Activated T-helper 2 cell treated with anti-CD3 and anti-CD28 coated beads, Interferon-gamma antibody, Interleukin-2, Interleukin-4, amounts not matched to agents 10 μg/mL and 5 μg/mL and 100 μg/mL, durations not matched to agents 14 hours and 24 hours and 36 hours (primary cell): ENCODE measurements around the gene PGAP1. TPM values are rescaled to one million over a fixed set of nuclear protein-coding genes. Genes with fewer than 3 reads are reported as not detected.

Source experiments
- DNase-seq: peaks from one replicate; pipeline ENCODE4 v3.0.0; 2021; ENCODE audit warnings: low spot score
- H3K27ac Mint-ChIP-seq: one replicate; pipeline ENCODE4 v1.8.0; 2021; ENCODE audit warnings: mixed read lengths
- H3K27me3 Mint-ChIP-seq: one replicate; pipeline ENCODE4 v1.8.0; 2021; ENCODE audit warnings: low read depth, mixed read lengths
- H3K36me3 Mint-ChIP-seq: one replicate; pipeline ENCODE4 v1.8.0; 2021; ENCODE audit warnings: low read depth, mixed read lengths
- H3K4me1 Mint-ChIP-seq: one replicate; pipeline ENCODE4 v1.8.0; 2021; ENCODE audit warnings: low read depth, mixed read lengths
- H3K4me3 Mint-ChIP-seq: one replicate; pipeline ENCODE4 v1.8.0; 2021; ENCODE audit warnings: low read depth, mild to moderate bottlenecking, moderate library complexity, mixed read lengths
- H3K9me3 Mint-ChIP-seq: one replicate; pipeline ENCODE4 v1.8.0; 2021; ENCODE audit warnings: mixed read lengths
- intact Hi-C: fragments of 100-400 bp; cut with micrococcal nuclease; formaldehyde crosslinking; loops from one replicate; pipeline ENCODE4 v1.15.1; 2023
- total RNA-seq: library from RNA; stranded (reverse); gene quantifications from 2 replicates; pipeline ENCODE4 v1.2.3, GENCODE V29; 2022

The PGAP1 gene, protein sequence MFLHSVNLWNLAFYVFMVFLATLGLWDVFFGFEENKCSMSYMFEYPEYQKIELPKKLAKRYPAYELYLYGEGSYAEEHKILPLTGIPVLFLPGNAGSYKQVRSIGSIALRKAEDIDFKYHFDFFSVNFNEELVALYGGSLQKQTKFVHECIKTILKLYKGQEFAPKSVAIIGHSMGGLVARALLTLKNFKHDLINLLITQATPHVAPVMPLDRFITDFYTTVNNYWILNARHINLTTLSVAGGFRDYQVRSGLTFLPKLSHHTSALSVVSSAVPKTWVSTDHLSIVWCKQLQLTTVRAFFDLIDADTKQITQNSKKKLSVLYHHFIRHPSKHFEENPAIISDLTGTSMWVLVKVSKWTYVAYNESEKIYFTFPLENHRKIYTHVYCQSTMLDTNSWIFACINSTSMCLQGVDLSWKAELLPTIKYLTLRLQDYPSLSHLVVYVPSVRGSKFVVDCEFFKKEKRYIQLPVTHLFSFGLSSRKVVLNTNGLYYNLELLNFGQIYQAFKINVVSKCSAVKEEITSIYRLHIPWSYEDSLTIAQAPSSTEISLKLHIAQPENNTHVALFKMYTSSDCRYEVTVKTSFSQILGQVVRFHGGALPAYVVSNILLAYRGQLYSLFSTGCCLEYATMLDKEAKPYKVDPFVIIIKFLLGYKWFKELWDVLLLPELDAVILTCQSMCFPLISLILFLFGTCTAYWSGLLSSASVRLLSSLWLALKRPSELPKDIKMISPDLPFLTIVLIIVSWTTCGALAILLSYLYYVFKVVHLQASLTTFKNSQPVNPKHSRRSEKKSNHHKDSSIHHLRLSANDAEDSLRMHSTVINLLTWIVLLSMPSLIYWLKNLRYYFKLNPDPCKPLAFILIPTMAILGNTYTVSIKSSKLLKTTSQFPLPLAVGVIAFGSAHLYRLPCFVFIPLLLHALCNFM
- total RNA-seq = 31.2 and 31.4 TPM in 2 replicates

DNA sequence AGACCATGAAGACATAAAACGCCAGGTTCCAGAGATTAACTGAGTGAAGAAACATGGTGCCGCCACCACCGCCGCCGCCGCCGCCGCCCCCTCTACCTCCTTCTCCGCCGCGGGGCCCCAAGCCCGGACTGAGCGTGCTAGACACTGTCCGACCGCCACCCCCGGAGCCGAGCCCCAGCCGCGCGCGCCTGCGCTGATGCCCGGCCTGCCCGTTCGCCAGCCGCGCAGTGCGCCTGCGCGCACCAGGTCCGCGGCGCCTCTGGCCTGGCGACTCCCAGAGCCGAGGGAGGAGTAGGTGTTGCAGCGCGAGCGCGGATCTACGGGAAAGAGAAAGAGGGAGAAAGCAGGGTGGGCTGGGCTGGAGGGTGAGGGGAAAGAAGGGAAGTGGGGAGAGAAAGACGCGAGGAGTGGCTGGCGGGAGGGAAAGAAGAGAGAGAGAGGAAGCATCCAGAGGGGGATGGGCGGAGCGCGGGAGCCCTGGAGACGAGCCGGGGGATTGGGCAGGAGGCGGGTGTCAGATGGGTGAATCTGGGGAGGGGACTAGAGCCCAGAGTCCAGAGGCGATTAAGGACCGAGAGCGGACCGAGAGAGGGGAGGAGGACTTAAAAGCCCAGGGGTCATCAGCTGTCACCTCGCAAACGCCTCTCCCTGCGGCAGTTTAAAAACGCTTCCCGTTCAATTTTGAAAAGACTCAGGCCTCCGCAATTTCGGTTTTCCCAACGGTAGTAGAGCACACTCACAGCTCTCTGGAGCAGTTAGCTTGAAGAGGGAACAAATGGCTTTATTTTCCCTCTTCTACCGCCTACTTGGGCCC is at the start of gene PGAP1:
Gene PGAP1, minus strand, starts transcription at position 146 of the 814 bp plus-strand sequence. Its CDS starts 91 bp downstream, at position 55.
- Mint-ChIP-seq H3K27me3 (no peaks in the 10 kb centered on the region), H3K36me3 (peaks cover 14% of the 10 kb centered on the region), H3K4me1 (peaks cover 35% of the 10 kb centered on the region), H3K27ac (peak within 1 kb of the TSS; percentile 99), H3K9me3 (no peaks in the 10 kb centered on the region), H3K4me3 (peak within 1 kb of the TSS; percentile 100)
- DNase-seq = peak; percentile 84
- intact Hi-C loops = loop anchor here (1.0 to 10.0 kb wide), 9 partner anchors 10 to 1392 kb away; partner anchors contain the start of gene SF3B1

DNA sequence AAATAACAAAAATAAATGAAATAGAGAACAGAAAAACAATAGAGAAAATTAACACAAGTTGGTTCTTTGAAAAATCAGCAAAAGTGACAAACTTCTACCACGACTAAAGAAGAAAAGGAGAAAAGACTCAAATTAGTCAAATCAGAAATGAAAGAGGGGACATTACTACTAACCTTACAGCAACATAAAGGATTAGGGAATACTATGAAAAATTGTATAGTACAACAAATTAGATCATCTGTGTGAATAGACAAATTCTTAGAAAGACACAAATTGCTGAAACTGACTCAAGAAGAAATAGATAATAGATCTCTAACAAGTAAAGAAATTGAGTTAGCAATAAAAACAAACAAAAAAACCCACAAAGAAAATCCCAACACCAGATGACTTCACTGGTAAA is 48.5 kb upstream of the PGAP1 start:
- intact Hi-C loops = loop anchor here (1.0 kb wide), 3 partner anchors 13 to 48 kb away; no protein-coding TSS in a partner anchor
- peaks cover 16% of the 10 kb centered on the region for H3K9me3 Mint-ChIP-seq
- H3K27ac Mint-ChIP-seq = peak overlapping the region; percentile 10

DNA sequence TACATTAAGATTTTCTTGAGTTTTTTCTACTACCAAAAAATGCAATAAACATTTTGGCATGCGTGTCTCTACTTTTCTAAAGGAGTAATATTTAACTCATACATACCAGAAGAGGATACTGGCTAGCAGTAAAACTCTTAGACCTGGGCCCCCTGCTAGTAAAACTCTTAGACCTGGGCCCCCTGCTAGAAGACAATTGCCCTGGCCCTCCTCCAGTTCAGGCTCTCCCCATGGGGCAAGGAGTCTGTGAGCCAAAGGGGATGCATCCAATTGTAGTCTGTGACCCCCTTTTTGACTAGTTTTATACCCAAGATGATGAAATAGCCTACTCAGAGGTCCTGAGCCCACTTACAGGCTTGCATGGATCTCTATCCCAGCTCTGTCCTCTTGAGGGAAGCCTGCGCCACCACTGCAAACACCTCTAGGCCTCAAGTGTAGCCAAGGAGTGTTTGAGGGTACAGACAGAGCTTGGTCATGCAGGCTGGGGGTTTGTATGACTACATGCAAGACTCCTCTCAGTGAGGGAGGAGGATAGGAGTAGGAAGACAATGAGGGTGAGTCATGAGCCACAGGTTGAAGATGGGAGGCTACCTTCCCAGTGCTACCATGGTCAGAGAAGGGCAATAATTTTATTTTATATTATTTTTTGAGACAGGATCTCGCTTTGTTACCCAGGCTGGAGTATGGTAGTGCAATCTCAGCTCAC is 45.2 kb upstream of the PGAP1 start:
- no peak for DNase-seq
- peak overlapping the region; percentile 49 for H3K27ac Mint-ChIP-seq
- H3K4me1 Mint-ChIP-seq = peaks cover 34% of the 10 kb centered on the region
- peaks cover 7% of the 10 kb centered on the region for H3K9me3 Mint-ChIP-seq
- no peaks in the 10 kb centered on the region for H3K27me3 Mint-ChIP-seq
- H3K4me3 Mint-ChIP-seq = no peak overlapping the region
- intact Hi-C loops = no loop called here
- peaks cover 10% of the 10 kb centered on the region for H3K36me3 Mint-ChIP-seq

More for the DNA sequence above, 48.5 kb upstream of the PGAP1 start:
- DNase-seq = no peak
- Mint-ChIP-seq H3K4me1 (peaks cover 26% of the 10 kb centered on the region), H3K36me3 (peaks cover 11% of the 10 kb centered on the region), H3K27me3 (no peaks in the 10 kb centered on the region), H3K4me3 (no peak overlapping the region)

DNA sequence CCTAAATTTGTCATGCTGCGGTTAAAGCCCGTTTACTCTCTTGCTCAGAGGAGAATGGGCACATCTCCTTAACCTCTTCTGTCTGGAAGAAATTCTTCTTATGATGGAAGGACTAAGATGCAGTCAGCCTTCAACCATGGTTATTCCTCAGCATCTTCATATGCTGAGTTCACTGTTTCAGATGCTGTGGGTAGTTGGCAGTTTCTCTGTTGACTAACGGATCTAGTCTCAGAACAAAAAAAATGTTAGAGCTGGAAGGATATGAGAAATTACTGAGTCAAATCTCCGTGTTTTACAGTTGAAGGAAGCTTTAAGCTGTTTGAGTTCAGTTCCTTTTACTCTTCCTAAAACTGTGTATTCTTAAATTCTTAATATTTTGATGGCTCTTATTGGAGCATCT is 43.6 kb upstream of the PGAP1 start:
- H3K9me3 Mint-ChIP-seq = peaks cover 5% of the 10 kb centered on the region
- intact Hi-C loops = no loop called here
- H3K4me1 Mint-ChIP-seq = peaks cover 30% of the 10 kb centered on the region
- no peak for DNase-seq
- H3K27me3 Mint-ChIP-seq = no peaks in the 10 kb centered on the region
- no peak overlapping the region for H3K4me3 Mint-ChIP-seq
- peaks cover 4% of the 10 kb centered on the region for H3K36me3 Mint-ChIP-seq
- peak overlapping the region; percentile 26 for H3K27ac Mint-ChIP-seq

DNA sequence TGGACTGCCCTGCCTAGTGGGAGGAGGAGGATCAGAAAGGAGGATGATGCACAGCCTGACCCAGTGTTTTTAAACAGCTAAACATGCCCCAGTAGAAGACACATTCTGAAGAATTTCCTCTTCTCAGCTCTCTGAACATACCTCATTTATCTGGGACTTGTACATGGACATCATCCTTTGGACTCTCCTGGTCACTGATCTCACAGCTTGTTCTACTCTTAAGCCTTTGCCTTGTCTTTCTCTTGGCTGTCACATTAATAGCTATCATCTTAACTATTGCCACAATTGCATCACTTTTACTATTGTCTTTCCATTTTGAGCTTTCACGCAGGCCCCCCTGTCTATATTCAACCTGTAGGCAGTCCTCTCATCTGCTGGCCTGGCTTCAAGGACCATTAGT is 42.0 kb upstream of the PGAP1 start:
- Mint-ChIP-seq H3K27ac (no peak overlapping the region), H3K27me3 (no peaks in the 10 kb centered on the region), H3K4me1 (peaks cover 26% of the 10 kb centered on the region), H3K4me3 (no peak overlapping the region), H3K9me3 (peaks cover 5% of the 10 kb centered on the region), H3K36me3 (peaks cover 4% of the 10 kb centered on the region)
- no peak for DNase-seq
- intact Hi-C loops = no loop called here

DNA sequence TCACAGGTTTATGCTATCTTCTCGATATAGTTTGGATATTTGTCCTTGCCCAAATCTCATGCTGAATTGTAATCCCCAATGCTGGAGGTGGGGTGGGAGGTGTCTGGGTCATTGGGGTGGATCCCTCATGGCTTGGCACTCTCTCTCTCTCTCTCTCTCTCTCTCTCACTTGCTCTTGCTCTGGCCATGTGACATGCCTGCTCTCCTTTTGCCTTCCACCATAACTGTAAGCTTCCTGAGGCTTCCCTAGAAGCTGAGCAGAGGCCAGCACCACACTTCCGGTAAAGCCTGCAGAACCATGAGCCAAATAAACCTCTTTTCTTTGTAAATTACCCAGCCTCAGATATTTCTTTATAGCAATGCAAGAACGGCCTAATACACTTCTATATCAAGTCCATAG is 41.3 kb upstream of the PGAP1 start:
- intact Hi-C loops = no loop called here
- Mint-ChIP-seq H3K4me1 (peaks cover 30% of the 10 kb centered on the region), H3K27me3 (no peaks in the 10 kb centered on the region), H3K9me3 (peaks cover 8% of the 10 kb centered on the region), H3K36me3 (peaks cover 8% of the 10 kb centered on the region), H3K27ac (no peak overlapping the region), H3K4me3 (no peak overlapping the region)
- DNase-seq = no peak

DNA sequence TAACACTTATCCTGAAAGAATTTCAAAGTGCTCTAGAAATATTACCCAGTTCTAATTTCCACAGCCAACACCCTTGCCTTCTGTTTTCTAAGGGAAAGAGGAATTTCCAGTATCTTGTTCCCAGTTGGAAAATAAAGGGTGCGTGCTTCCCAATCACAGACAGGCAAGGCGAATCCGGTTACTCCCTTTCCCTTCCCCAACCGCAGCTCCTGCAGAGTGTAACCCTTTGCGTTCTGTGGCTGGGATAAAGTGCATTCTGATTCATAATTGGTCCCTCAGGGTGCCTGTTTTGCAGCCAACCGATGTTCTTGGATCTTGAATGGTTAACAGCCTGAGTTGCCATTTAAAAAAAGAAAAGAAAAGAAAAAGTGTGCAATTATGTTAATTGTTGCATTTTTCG is 40.6 kb upstream of the PGAP1 start:
- DNase-seq = no peak
- intact Hi-C loops = no loop called here
- Mint-ChIP-seq H3K4me3 (no peak overlapping the region), H3K9me3 (peaks cover 13% of the 10 kb centered on the region), H3K4me1 (peaks cover 36% of the 10 kb centered on the region), H3K36me3 (peaks cover 8% of the 10 kb centered on the region), H3K27me3 (no peaks in the 10 kb centered on the region), H3K27ac (no peak overlapping the region)

DNA sequence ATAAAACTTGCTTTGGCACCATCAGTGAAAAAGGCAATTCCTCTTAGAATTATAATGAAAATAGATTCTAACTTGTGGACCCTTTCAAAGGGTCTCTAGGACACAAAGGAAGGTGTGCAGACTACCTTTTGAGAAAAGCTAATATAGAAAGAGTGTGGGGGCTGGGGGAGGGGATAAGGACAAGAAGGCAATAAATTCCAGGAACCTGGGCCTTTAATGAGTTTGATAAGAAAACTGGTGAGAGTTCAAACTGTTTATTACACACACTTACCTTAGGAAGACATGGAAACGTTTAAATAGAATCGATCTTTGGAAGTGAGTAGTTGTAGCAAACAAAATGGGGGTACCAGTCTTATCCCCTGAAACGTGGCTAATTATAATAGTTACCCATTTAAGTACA is 39.6 kb upstream of the PGAP1 start:
- Mint-ChIP-seq H3K27ac (no peak overlapping the region), H3K36me3 (peaks cover 11% of the 10 kb centered on the region), H3K9me3 (peaks cover 13% of the 10 kb centered on the region), H3K27me3 (no peaks in the 10 kb centered on the region), H3K4me3 (no peak overlapping the region), H3K4me1 (peaks cover 41% of the 10 kb centered on the region)
- DNase-seq = no peak
- intact Hi-C loops = no loop called here

DNA sequence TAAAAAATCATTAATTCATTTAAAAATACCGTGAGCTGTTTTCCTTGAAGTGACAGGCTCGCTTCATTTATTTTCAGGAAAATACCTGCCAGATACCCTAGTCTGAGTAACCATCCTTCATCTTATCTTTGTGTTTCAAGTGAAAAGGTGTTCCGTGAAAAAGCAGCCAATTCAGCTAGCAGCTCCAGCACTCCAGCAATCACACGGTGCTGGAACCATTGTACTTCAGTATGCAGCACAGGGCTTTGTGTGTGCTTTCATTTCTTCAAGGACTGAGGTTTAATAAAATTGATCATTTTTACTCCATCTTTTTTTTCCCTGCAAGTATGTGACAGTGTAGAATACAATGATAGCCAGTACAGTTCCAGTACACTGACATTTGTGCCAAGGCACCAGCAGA is 39.1 kb upstream of the PGAP1 start:
- Mint-ChIP-seq H3K4me3 (no peak overlapping the region), H3K36me3 (peaks cover 11% of the 10 kb centered on the region), H3K27me3 (no peaks in the 10 kb centered on the region), H3K9me3 (peaks cover 13% of the 10 kb centered on the region), H3K4me1 (peaks cover 42% of the 10 kb centered on the region), H3K27ac (no peak overlapping the region)
- no peak for DNase-seq
- intact Hi-C loops = no loop called here

DNA sequence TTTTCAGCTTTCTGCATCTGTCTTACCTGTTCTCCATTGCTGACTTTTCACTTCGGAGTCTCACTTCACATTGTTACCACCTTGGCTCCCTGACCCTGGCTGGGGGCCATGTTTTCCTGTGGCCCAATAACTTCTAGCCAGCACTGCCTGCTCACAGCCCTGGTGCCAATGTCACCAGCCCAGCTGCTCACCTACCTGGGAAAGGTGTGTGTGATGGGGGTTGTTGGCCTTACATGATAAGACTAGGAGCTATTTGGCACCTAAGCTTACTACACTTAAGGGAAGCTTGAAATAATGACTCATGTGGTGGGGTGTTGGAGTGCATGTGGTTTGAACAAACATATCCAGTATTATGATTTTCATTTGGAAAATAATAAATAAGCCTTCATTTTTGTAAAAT is 37.5 kb upstream of the PGAP1 start:
- H3K27me3 Mint-ChIP-seq = no peaks in the 10 kb centered on the region
- H3K36me3 Mint-ChIP-seq = peaks cover 15% of the 10 kb centered on the region
- H3K4me3 Mint-ChIP-seq = no peak overlapping the region
- H3K9me3 Mint-ChIP-seq = peaks cover 17% of the 10 kb centered on the region
- no peak for DNase-seq
- H3K4me1 Mint-ChIP-seq = peaks cover 30% of the 10 kb centered on the region
- no peak overlapping the region for H3K27ac Mint-ChIP-seq
- intact Hi-C loops = no loop called here

DNA sequence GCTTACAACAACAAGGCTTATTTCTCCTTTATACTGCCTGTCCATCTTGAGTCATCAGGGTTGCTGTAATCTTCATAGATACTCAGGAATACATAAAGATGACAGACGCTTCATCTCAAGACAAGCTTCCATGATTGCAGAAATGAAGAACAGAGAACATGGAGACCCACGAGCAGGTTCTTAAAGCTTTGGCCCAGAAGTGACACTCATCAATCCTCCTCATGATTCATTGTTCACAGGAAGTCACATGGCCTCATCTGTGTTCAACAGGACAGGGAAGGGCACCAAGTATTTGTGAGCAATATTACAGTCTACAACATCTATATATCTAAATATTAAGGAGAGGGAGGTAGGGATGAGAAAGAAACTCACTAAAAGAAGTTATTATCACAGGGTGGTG is 36.5 kb upstream of the PGAP1 start:
- Mint-ChIP-seq H3K9me3 (peaks cover 22% of the 10 kb centered on the region), H3K27ac (peak overlapping the region; percentile 60), H3K27me3 (no peaks in the 10 kb centered on the region), H3K4me1 (peaks cover 29% of the 10 kb centered on the region), H3K36me3 (peaks cover 15% of the 10 kb centered on the region), H3K4me3 (no peak overlapping the region)
- intact Hi-C loops = no loop called here
- DNase-seq = no peak

DNA sequence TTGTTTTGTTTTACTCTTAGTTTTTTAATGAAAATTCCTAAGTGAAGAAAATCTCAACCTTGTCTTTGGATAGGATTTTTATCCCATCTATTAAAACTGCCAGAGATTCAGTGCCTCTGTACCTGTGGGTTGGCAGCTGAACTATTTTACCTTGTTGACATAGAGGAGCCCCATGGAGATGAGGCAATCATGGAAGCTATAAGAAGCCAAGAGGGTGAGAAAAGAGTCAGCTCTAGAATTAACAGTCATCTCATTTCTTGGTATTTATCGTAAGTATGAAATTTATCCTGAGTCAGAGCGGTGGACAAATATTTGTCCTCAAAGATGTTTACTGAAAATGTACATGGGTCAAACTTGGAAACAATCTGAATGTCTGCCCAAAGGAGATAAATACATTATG is 35.8 kb upstream of the PGAP1 start:
- Mint-ChIP-seq H3K36me3 (peaks cover 11% of the 10 kb centered on the region), H3K4me3 (no peak overlapping the region), H3K9me3 (peaks cover 17% of the 10 kb centered on the region), H3K27ac (peak overlapping the region; percentile 72), H3K4me1 (peaks cover 34% of the 10 kb centered on the region), H3K27me3 (no peaks in the 10 kb centered on the region)
- intact Hi-C loops = loop anchor here (1.0 kb wide), 3 partner anchors 13 to 35 kb away; no protein-coding TSS in a partner anchor
- DNase-seq = no peak
